Putamen (tissue), 1 donor: ENCODE data around the gene PARD6A.

Experiments used
- DNase-seq: peaks from one replicate; pipeline ENCODE4 v3.0.0-alpha.2; 2016; ENCODE audit warnings: low spot score

Gene PARD6A

GRCh38 chr16:67667453-67667816 is 6.7 kb downstream of the PARD6A start:
- DNase-seq = no peak

- DNase-seq = peak; percentile 87
Measured at GRCh38 chr16:67667817-67668494, 7.2 kb downstream of the PARD6A start.

- DNase-seq = no peak
Measured at GRCh38 chr16:67668495-67669157, 7.9 kb downstream of the PARD6A start.

GRCh38 chr16:67669499-67670101 is 8.8 kb downstream of the PARD6A start:
- no peak for DNase-seq

GRCh38 chr16:67672306-67672705 is 11.5 kb downstream of the PARD6A start:
- DNase-seq = no peak

- DNase-seq = no peak
Measured at GRCh38 chr16:67672739-67673662, 12.2 kb downstream of the PARD6A start.

- DNase-seq = no peak
Measured at GRCh38 chr16:67673712-67674580, 13.2 kb downstream of the PARD6A start.

GRCh38 chr16:67674851-67675578 is 14.3 kb downstream of the PARD6A start:
- no peak for DNase-seq

GRCh38 chr16:67675579-67675935 is 14.8 kb downstream of the PARD6A start:
- no peak for DNase-seq

GRCh38 chr16:67675999-67676398 is 15.2 kb downstream of the PARD6A start:
- no peak for DNase-seq

- DNase-seq = no peak
Measured at GRCh38 chr16:67676516-67676915, 15.8 kb downstream of the PARD6A start.

GRCh38 chr16:67676939-67677338 is 16.2 kb downstream of the PARD6A start:
- no peak for DNase-seq

- no peak for DNase-seq
Measured at GRCh38 chr16:67677712-67678111, 17.0 kb downstream of the PARD6A start.

- DNase-seq = no peak
Measured at GRCh38 chr16:67678354-67679023, 17.7 kb downstream of the PARD6A start.

GRCh38 chr16:67679935-67680897 is 19.5 kb downstream of the PARD6A start:
- no peak for DNase-seq

GRCh38 chr16:67683767-67684166 is 23.0 kb downstream of the PARD6A start:
- no peak for DNase-seq

GRCh38 chr16:67685388-67686112 is 24.8 kb downstream of the PARD6A start:
- DNase-seq = no peak
